Prostate gland (tissue), 2 donors: ENCODE measurements around the gene CFAP221. TPM values are rescaled to one million over a fixed set of nuclear protein-coding genes. Genes with fewer than 3 reads are reported as not detected.

Experiments used
- DNase-seq: peaks from one replicate; pipeline ENCODE4 v3.0.0-alpha.2; 2019; ENCODE audit warnings: low spot score
- H3K27ac ChIP-seq, 2 donors: fragments of 200-600 bp; sonication (generic); 2 replicates each; pipeline ENCODE4 v1.5.1; 2017 to 2019
- H3K27me3 ChIP-seq: fragments of 200-600 bp; sonication (generic); replicated peaks from 2 replicates; pipeline ENCODE4 v1.5.1; 2019; ENCODE audit not compliant: insufficient read depth
- H3K36me3 ChIP-seq, 2 donors: fragments of 200-600 bp; sonication (generic); 1 replicate in 1 of 2; 2 replicates in 1 of 2; pipeline versions ENCODE4 v1.5.1 to v1.8.1; 2017 to 2019
- H3K4me1 ChIP-seq: fragments of 200-600 bp; sonication (generic); replicated peaks from 2 replicates; pipeline ENCODE4 v1.5.1; 2019
- H3K4me3 ChIP-seq, 2 donors: fragments of 200-600 bp; sonication (generic); 2 replicates each; pipeline ENCODE4 v1.5.1; 2017 to 2019
- H3K9me3 ChIP-seq: fragments of 200-600 bp; sonication (generic); 2 replicates; pipeline ENCODE4 v1.5.1; 2017
- POLR2A ChIP-seq: fragments of 450-650 bp; IDR thresholded peaks from one replicate; pipeline ENCODE4 v1.6.1; 2016; ENCODE audit warnings: antibody characterized with exemption, mild to moderate bottlenecking
- POLR2AphosphoS5 ChIP-seq: sonication (generic); formaldehyde crosslinking; IDR thresholded peaks from one replicate; pipeline ENCODE4 v1.6.1; 2017; ENCODE audit warnings: antibody characterized with exemption
- WGBS: methylation state at CpG from one replicate; pipeline ENCODE4 v1.1.5; 2018; 5-methylcytosine and 5-hydroxymethylcytosine counted together
- intact Hi-C: fragments of 100-400 bp; cut with DNase I; formaldehyde crosslinking; loops from one replicate; pipeline ENCODE4 v1.14.2; 2022
- total RNA-seq, 2 donors: library from RNA; depleted of rRNA; stranded (reverse); fragments of >200 nt; gene quantifications; one replicate each; pipeline ENCODE4 v1.1.0, GENCODE V29; 2016
- TF ChIP-seq, protein P1 (sequence below), 4 experiments: fragments of 200-600 bp in 2 of 4; fragments of 450-650 bp in 2 of 4; sonication (generic) in 2 of 4; IDR thresholded peaks; 1 replicate in 3 of 4; 2 replicates in 1 of 4; pipeline ENCODE4 v1.5.1; 2016 to 2019; ENCODE audit warnings: antibody characterized with exemption in 4 of 4, mild to moderate bottlenecking in 2 of 4, moderate library complexity in 2 of 4

CFAP221 gene
- total RNA-seq, 2 donors from 2014 or later = 18.3 TPM; not detected in 1

DNA sequence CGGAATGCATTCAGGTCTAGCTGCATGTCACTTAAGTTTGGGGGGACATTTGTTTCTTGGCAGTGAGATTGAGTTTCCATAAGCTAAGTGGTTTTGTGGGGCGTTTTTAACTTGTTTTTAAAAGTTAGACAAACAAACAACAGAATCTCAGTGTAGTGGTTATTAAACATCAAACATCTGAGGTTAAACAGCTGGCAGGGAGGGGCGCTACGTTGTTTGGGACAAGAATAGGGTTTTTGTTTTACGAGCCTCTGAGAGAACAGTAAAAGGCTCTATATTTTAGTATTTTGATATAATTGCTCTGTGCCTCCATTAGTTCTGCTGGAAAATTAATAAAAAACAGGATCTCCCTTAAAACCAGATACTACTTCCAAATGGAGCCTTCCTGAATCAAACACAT is 93.1 kb downstream of the CFAP221 start:
- WGBS = 28% methylated on average over 5 of the region's 5 CpGs
- TF ChIP-seq, protein P1, sequence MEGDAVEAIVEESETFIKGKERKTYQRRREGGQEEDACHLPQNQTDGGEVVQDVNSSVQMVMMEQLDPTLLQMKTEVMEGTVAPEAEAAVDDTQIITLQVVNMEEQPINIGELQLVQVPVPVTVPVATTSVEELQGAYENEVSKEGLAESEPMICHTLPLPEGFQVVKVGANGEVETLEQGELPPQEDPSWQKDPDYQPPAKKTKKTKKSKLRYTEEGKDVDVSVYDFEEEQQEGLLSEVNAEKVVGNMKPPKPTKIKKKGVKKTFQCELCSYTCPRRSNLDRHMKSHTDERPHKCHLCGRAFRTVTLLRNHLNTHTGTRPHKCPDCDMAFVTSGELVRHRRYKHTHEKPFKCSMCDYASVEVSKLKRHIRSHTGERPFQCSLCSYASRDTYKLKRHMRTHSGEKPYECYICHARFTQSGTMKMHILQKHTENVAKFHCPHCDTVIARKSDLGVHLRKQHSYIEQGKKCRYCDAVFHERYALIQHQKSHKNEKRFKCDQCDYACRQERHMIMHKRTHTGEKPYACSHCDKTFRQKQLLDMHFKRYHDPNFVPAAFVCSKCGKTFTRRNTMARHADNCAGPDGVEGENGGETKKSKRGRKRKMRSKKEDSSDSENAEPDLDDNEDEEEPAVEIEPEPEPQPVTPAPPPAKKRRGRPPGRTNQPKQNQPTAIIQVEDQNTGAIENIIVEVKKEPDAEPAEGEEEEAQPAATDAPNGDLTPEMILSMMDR (IDR thresholded peaks at IDR 0.05) = no peak
- TF ChIP-seq POLR2A = no peak
- no peak for TF ChIP-seq POLR2AphosphoS5
- Histone ChIP-seq H3K4me1 (no peaks in the 10 kb centered on the region), H3K9me3 (no peaks in the 10 kb centered on the region), H3K36me3 (no peaks in the 10 kb centered on the region), H3K4me3 (no peak overlapping the region), H3K27me3 (no peaks in the 10 kb centered on the region), H3K27ac (no peak overlapping the region)
- intact Hi-C loops = no loop called here
- DNase-seq = no peak

DNA sequence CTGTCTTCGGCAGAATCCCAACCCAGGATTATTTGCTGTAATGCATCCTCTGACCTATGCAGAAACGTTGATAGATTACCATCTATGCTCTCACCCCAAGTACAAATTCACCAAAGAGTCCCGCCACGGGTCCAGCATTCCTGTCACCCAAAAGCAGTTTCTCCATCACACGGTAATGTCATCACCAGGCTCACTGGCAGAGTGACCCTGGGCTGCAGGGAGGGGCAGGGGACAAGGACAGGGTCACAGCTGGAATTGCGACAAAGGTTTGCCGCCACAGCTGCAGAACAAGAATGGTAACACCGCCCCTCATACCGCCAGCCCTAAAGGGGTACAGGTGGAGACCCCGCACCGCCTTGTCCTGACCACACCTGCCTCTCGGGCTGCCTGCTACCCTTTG is 94.0 kb downstream of the CFAP221 start:
- H3K27me3 ChIP-seq = no peaks in the 10 kb centered on the region
- H3K4me3 ChIP-seq = no peak overlapping the region
- intact Hi-C loops = no loop called here
- DNase-seq = no peak
- H3K4me1 ChIP-seq = no peaks in the 10 kb centered on the region
- 43% methylated on average over 12 of the region's 12 CpGs for WGBS
- H3K27ac ChIP-seq = no peak overlapping the region
- H3K9me3 ChIP-seq = no peaks in the 10 kb centered on the region
- TF ChIP-seq, protein P1 (IDR thresholded peaks at IDR 0.05) = no peak
- TF ChIP-seq POLR2AphosphoS5 (no peak), POLR2A (no peak)
- H3K36me3 ChIP-seq = no peaks in the 10 kb centered on the region

DNA sequence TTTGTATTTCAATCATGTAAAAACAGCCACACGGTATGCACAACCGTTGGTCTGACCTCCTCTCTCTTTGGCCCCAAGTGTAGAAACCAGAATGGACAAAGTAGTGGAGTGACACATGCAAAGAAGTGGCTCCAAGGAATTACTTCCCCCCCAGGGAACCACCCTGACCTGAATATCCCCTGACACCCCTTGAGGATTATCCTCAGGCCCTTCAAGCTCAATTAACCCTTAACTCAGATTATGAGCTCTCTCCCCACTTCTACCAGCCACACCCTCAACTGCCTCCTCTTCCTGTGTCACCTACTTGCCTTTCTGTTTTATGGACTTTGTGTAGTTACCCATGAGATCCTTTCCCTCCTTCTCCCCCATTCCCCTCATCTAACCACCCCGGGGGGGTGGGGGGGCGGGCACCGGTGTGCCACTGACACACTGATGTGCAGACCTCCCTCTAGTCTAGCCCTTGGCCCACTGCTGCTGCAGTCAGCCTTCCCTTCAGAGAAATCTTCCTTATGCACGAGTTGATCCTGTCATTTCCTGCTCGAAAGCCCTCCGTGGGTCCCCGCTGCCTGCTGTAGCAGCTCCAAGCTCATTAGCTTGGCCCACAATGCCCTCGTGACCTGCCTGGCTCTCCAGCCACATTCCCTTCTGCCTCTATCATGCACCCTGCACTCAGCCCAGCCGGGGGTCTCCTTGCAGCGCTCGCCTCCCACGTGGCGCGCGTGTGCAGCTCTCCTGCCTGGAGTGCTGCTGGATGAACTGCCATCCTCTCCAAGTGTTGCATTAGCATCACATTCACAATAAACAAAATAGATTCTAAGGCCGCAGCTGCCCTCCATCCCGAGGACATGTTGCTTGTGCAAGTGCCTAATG is 94.7 kb downstream of the CFAP221 start:
- no peak overlapping the region for H3K4me3 ChIP-seq
- H3K9me3 ChIP-seq = no peaks in the 10 kb centered on the region
- H3K27ac ChIP-seq = no peak overlapping the region
- no peaks in the 10 kb centered on the region for H3K27me3 ChIP-seq
- H3K4me1 ChIP-seq = no peaks in the 10 kb centered on the region
- TF ChIP-seq POLR2AphosphoS5 (no peak), POLR2A (no peak)
- TF ChIP-seq, protein P1 (IDR thresholded peaks at IDR 0.05) = no peak
- no peak for DNase-seq
- H3K36me3 ChIP-seq = no peaks in the 10 kb centered on the region
- intact Hi-C loops = no loop called here
- 52% methylated on average over 19 of the region's 19 CpGs for WGBS

DNA sequence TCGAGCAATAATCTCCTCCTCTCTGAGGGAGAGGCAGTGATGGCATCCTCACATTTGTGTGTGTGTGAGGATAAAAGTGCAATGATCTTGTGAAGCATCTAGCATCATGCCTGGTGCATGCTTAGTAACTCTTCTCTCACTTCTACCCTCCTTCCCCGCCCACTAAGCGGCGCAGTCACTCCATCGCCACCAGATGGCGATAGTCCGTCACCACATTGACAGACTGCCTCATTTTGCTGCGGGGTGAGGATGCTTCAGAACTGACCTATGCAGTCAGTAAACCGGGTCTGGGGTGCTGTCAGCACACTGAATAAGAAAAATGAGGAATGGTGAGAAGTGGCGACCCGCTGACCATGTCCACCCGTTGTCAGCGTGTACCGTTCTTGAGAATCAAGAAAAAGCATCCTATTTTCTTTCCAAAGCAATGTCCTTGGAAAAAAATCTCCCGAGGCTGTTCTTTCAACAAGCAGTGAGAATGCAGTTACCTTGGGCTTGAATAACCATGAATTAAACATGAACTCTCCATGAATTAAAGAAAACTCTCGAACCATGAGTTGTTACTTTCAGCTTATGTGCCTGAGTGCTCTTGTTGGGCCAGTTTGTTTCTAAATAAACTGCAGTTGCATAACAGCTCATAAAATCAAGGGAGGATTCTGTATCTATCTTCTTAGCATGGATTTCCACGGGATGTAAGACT is 97.5 kb downstream of the CFAP221 start:
- WGBS = 4% methylated on average over 17 of the region's 17 CpGs
- H3K27ac ChIP-seq = no peak overlapping the region
- H3K9me3 ChIP-seq = no peaks in the 10 kb centered on the region
- H3K27me3 ChIP-seq = no peaks in the 10 kb centered on the region
- no peaks in the 10 kb centered on the region for H3K4me1 ChIP-seq
- DNase-seq = peak; percentile 61
- TF ChIP-seq POLR2A = no peak
- TF ChIP-seq, protein P1 (IDR thresholded peaks at IDR 0.05) = peak; percentile 73 to 83 (median 79)
- no peak overlapping the region for H3K4me3 ChIP-seq
- H3K36me3 ChIP-seq = no peaks in the 10 kb centered on the region
- intact Hi-C loops = no loop called here
